ENCODE results near the gene MAN2B2. TPM values are rescaled to one million over a fixed set of nuclear protein-coding genes. Genes with fewer than 3 reads are reported as not detected.

The MAN2B2 gene
- total RNA-seq, 4 donors from 2014 or later, result 21.2 to 33.3 (median 27.2) TPM

GRCh38 chr4:6641164-6641970 is 66.4 kb downstream of the MAN2B2 start:
- ATAC-seq (ENCODE audit: low FRiP score) (peak; percentile 77), DNase-seq (ENCODE audit: low spot score) (no peak)
- no peak for TF ChIP-seq CTCF (IDR thresholded peaks at IDR 0.05)

GRCh38 chr4:6641971-6642320 is 67.0 kb downstream of the MAN2B2 start:
- DNase-seq (ENCODE audit: low spot score), result no peak
- ATAC-seq (ENCODE audit: low FRiP score), result no peak
- no peak for TF ChIP-seq CTCF (IDR thresholded peaks at IDR 0.05)

GRCh38 chr4:6643141-6643847 is 68.3 kb downstream of the MAN2B2 start:
- ATAC-seq (ENCODE audit: low FRiP score) (no peak), DNase-seq (ENCODE audit: low spot score) (no peak)
- no peak for TF ChIP-seq CTCF (IDR thresholded peaks at IDR 0.05)

GRCh38 chr4:6644792-6645530 is 70.0 kb downstream of the MAN2B2 start:
- no peak for ATAC-seq (ENCODE audit: low FRiP score)
- no peak for TF ChIP-seq CTCF (IDR thresholded peaks at IDR 0.05)
- DNase-seq (ENCODE audit: low spot score), result no peak

GRCh38 chr4:6647169-6647568 is 72.2 kb downstream of the MAN2B2 start:
- no peak for ATAC-seq (ENCODE audit: low FRiP score)
- DNase-seq (ENCODE audit: low spot score), result no peak
- no peak for TF ChIP-seq CTCF (IDR thresholded peaks at IDR 0.05)

GRCh38 chr4:6647582-6648230 is 72.7 kb downstream of the MAN2B2 start:
- no peak for TF ChIP-seq CTCF (IDR thresholded peaks at IDR 0.05)
- DNase-seq (ENCODE audit: low spot score) (no peak), ATAC-seq (ENCODE audit: low FRiP score) (no peak)
